ENCODE results near the gene SUN1.

DNA sequence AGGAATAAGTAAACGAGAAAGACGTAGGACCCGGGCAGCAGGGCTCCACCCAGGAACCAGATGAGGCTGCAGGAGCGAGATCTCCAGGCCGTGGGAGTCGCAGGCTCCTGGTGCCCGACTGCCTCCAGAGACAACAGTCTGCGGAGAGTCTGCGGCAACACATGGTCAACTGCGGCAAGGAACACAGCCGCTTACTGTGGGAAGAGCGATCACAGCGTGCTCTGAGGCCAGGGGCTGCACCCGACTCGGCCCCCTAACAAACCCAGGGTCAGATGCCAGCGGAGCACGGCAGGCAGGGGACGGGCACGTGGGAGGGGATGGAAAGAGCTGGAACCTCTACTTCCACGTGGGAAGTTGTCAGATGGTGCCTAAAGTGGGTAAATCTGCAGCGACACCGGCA, 70.7 kb downstream of the SUN1 start:
- TF ChIP-seq SP2 (tag by site-specific recombination; IDR thresholded peaks at IDR 0.05) (no peak), ZNF600 (tag by site-specific recombination; IDR thresholded peaks at IDR 0.05) (no peak)
- TF ChIP-seq, protein P1, sequence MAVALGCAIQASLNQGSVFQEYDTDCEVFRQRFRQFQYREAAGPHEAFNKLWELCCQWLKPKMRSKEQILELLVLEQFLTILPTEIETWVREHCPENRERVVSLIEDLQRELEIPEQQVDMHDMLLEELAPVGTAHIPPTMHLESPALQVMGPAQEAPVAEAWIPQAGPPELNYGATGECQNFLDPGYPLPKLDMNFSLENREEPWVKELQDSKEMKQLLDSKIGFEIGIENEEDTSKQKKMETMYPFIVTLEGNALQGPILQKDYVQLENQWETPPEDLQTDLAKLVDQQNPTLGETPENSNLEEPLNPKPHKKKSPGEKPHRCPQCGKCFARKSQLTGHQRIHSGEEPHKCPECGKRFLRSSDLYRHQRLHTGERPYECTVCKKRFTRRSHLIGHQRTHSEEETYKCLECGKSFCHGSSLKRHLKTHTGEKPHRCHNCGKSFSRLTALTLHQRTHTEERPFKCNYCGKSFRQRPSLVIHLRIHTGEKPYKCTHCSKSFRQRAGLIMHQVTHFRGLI (tag by site-specific recombination; IDR thresholded peaks at IDR 0.05): no peak

All from HEK293 (cell line).